BLaER1 treated with 17β-estradiol and CSF1 and Interleukin-3, amounts not matched to agents 10 nM and 100 nM (cell line): Measurements from ENCODE around the gene DUSP7.

Experiments
- H3K27ac ChIP-seq, 11 experiments: shearing (Covaris generic); formaldehyde crosslinking; 2 replicates each; pipeline ENCODE4 v1.8.1; 2022
- H3K27me3 ChIP-seq, 11 experiments: shearing (Covaris generic); formaldehyde crosslinking; 2 replicates each; pipeline ENCODE4 v1.8.1; 2022
- H3K36me3 ChIP-seq, 11 experiments: shearing (Covaris generic); formaldehyde crosslinking; 2 replicates each; pipeline ENCODE4 v1.8.1; 2022
- H3K4me1 ChIP-seq, 10 experiments: shearing (Covaris generic); formaldehyde crosslinking; 2 replicates each; pipeline ENCODE4 v1.8.1; 2022
- H3K4me2 ChIP-seq, 11 experiments: shearing (Covaris generic); formaldehyde crosslinking; 2 replicates each; pipeline ENCODE4 v1.8.1; 2022
- H3K4me3 ChIP-seq, 10 experiments: shearing (Covaris generic); formaldehyde crosslinking; 2 replicates each; pipeline ENCODE4 v1.8.1; 2022
- H3K9ac ChIP-seq, 11 experiments: shearing (Covaris generic); formaldehyde crosslinking; 2 replicates each; pipeline ENCODE4 v1.8.1; 2022
- H3K9me3 ChIP-seq, 11 experiments: shearing (Covaris generic); formaldehyde crosslinking; replicated peaks in 1 of 11; 2 replicates each; pipeline ENCODE4 v1.8.1; 2022
- H4K20me1 ChIP-seq, 11 experiments: shearing (Covaris generic); formaldehyde crosslinking; 2 replicates each; pipeline ENCODE4 v1.8.1; 2022
- Cebpa-rat ChIP-seq, 11 experiments: shearing (Covaris generic); IDR thresholded peaks; 2 replicates each; pipeline ENCODE4 v1.8.1; 2022

The DUSP7 gene

DNA sequence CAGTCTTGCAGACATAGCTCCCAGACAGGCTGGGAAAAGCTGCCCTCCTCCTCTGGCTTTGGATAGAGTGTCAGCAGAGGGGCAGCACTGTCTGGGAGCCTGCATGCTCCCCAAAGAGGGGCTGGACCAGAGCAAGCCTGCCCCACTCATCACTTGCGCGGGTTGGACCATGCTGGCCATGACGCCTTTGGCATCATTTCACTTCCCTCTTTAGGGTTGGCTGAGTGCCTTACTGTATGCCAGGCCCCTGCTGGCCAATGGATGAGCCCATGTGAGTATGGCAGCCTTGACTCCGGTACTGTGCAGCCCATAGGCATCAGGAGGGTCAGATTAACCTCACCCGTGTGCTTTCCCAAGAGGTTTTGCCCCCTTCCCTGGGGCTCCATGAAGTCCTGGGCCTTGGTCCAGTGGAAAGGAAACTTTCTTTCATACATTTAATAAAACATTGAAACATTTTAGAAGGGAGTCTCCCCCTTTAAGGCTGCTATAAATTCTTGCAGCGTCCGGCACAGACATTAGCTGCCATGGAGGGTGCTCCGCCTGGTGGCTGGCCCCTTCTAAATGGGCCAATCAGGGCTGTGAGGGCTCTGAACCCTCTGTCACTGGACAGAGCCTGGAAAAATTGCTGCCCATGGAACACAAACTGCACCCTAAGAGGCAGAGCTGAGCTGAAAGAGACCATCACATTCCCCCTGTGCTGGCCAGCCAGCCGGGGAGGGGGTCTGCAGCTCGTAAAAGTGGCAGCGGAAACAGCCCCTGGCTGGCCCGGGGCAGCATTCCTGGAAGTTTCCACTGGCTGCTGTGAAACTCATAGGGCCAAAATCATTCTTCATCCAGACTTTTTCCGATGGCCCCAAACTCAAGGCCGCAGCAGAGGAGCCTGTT, 20.8 kb upstream of the DUSP7 start:
- no peaks in the 10 kb centered on the region for H3K27me3 ChIP-seq

DNA sequence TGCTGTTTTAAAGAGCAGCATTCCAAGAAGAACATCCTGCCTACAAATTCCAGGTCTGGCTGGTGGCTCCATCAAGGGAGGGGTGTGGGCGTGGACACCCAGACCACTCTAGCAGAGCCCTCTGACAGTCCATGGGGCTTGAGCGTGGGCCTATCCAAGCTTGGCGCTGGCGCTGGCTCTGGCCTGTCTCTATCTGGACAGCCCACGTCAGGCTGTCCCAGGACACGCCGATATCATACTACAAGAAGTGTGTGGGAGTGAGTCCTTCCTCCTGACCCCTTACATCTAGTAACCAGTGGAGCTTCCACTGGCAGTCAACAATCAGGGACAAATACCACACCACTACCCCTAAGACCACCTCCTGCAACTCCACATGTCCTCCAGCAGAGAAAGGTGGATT, 17.1 kb upstream of the DUSP7 start:
- Histone ChIP-seq H3K27ac (no peak overlapping the region), H3K9ac (no peak overlapping the region), H4K20me1 (peaks cover 0 to 38% (median 0%) of the 10 kb centered on the region in 11 experiments; a peak in 4 of 22 replicates), H3K4me2 (peak overlapping the region in 2 of 11 experiments; percentile 8 to 56; a peak in 4 of 22 replicates), H3K27me3 (no peaks in the 10 kb centered on the region), H3K36me3 (peaks cover 0 to 42% (median 25%) of the 10 kb centered on the region in 11 experiments; a peak in 18 of 22 replicates), H3K4me3 (no peak overlapping the region), H3K9me3 (no peaks in the 10 kb centered on the region), H3K4me1 (peaks cover 25 to 46% (median 30%) of the 10 kb centered on the region in 10 experiments)
- TF ChIP-seq Cebpa-rat (IDR thresholded peaks at IDR 0.05): no peak

More for the DNA sequence above, 20.8 kb upstream of the DUSP7 start:
- Histone ChIP-seq H3K36me3 (peaks cover 0 to 74% (median 34%) of the 10 kb centered on the region in 11 experiments; a peak in 18 of 22 replicates), H3K9me3 (no peaks in the 10 kb centered on the region), H4K20me1 (peaks cover 0 to 52% (median 0%) of the 10 kb centered on the region in 11 experiments; a peak in 7 of 22 replicates), H3K9ac (no peak overlapping the region), H3K4me1 (peaks cover 0 to 21% (median 9%) of the 10 kb centered on the region in 10 experiments; a peak in 17 of 20 replicates), H3K4me2 (no peak overlapping the region), H3K27ac (no peak overlapping the region), H3K4me3 (no peak overlapping the region)
- no peak for TF ChIP-seq Cebpa-rat (IDR thresholded peaks at IDR 0.05)

GRCh38 chr3:52072471-52072870, 16.1 kb upstream of the DUSP7 start:
- no peak for TF ChIP-seq Cebpa-rat (IDR thresholded peaks at IDR 0.05)
- H3K27me3 ChIP-seq: no peaks in the 10 kb centered on the region
- no peak overlapping the region for H3K27ac ChIP-seq
- no peak overlapping the region for H3K9ac ChIP-seq
- peaks cover 0 to 42% (median 25%) of the 10 kb centered on the region in 11 experiments; a peak in 18 of 22 replicates for H3K36me3 ChIP-seq
- peak overlapping the region in 6 of 11 experiments; percentile 77 to 88 (median 80); a peak in 6 of 22 replicates for H3K4me2 ChIP-seq
- no peaks in the 10 kb centered on the region for H3K9me3 ChIP-seq
- H4K20me1 ChIP-seq: peaks cover 0 to 31% (median 0%) of the 10 kb centered on the region in 11 experiments; a peak in 4 of 22 replicates
- peaks cover 25 to 48% (median 30%) of the 10 kb centered on the region in 10 experiments for H3K4me1 ChIP-seq
- no peak overlapping the region for H3K4me3 ChIP-seq

DNA sequence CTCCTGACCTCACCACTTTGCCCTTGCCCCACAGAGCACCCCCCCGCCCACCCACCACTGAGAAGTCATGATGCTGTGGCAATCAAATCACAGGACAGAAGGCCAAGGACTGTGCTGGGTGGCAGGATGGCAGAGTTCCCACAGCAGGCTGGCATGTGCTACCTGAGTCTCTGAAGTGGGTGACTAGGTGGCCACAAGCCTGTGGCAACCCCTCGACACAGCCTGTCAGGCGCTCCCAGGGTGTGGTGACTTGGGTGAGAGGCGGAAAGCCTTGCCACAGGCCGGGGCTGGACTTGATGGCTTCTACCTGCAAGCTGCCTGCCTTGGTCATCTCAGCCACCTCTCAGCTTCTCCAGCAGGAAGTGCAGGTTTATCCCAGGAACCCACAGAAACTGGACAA, 15.6 kb upstream of the DUSP7 start:
- H3K27ac ChIP-seq: no peak overlapping the region
- TF ChIP-seq Cebpa-rat (IDR thresholded peaks at IDR 0.05): no peak
- no peaks in the 10 kb centered on the region for H3K9me3 ChIP-seq
- H4K20me1 ChIP-seq: peaks cover 0 to 26% (median 0%) of the 10 kb centered on the region in 11 experiments; a peak in 4 of 22 replicates
- H3K9ac ChIP-seq: no peak overlapping the region
- H3K4me1 ChIP-seq: peaks cover 25 to 48% (median 30%) of the 10 kb centered on the region in 10 experiments
- peaks cover 0 to 37% (median 25%) of the 10 kb centered on the region in 11 experiments; a peak in 18 of 22 replicates for H3K36me3 ChIP-seq
- H3K27me3 ChIP-seq: no peaks in the 10 kb centered on the region
- H3K4me2 ChIP-seq: peak overlapping the region in 10 of 11 experiments; percentile 77 to 90 (median 83); a peak in 21 of 22 replicates
- H3K4me3 ChIP-seq: no peak overlapping the region

- peak overlapping the region in 9 of 11 experiments; percentile 9 to 22 (median 14); a peak in 7 of 22 replicates for H3K9ac ChIP-seq
- no peak for TF ChIP-seq Cebpa-rat (IDR thresholded peaks at IDR 0.05)
- H3K27me3 ChIP-seq: no peaks in the 10 kb centered on the region
Observed at GRCh38 chr3:52070724-52071621, 14.6 kb upstream of the DUSP7 start.

GRCh38 chr3:52069855-52070254, 13.5 kb upstream of the DUSP7 start:
- peak overlapping the region in 1 of 11 experiments; percentile 22; a peak in 1 of 22 replicates for H3K9ac ChIP-seq
- no peak overlapping the region for H3K4me3 ChIP-seq

More at GRCh38 chr3:52070724-52071621, 14.6 kb upstream of the DUSP7 start:
- no peaks in the 10 kb centered on the region for H3K9me3 ChIP-seq
- H3K4me2 ChIP-seq: peak overlapping the region; percentile 77 to 90 (median 82)
- peaks cover 25 to 50% (median 30%) of the 10 kb centered on the region in 10 experiments for H3K4me1 ChIP-seq
- H3K36me3 ChIP-seq: peaks cover 0 to 27% (median 24%) of the 10 kb centered on the region in 11 experiments; a peak in 18 of 22 replicates
- peak overlapping the region in 10 of 11 experiments; percentile 22 to 69 (median 52); a peak in 17 of 22 replicates for H3K27ac ChIP-seq
- peak overlapping the region in 1 of 10 experiments; percentile 25; a peak in 1 of 20 replicates for H3K4me3 ChIP-seq
- peaks cover 0 to 19% (median 0%) of the 10 kb centered on the region in 11 experiments; a peak in 3 of 22 replicates for H4K20me1 ChIP-seq

GRCh38 chr3:52069135-52069534, 12.8 kb upstream of the DUSP7 start:
- H3K4me2 ChIP-seq: 0 out of 22 replicates have a peak overlapping the region, but pooled peaks of 1 of the 11 experiments have one; percentile 81
- no peaks in the 10 kb centered on the region for H3K27me3 ChIP-seq
- no peak overlapping the region for H3K27ac ChIP-seq
- H3K9ac ChIP-seq: no peak overlapping the region
- TF ChIP-seq Cebpa-rat (IDR thresholded peaks at IDR 0.05): no peak
- peaks cover 25 to 62% (median 37%) of the 10 kb centered on the region in 10 experiments for H3K4me1 ChIP-seq
- peaks cover 0 to 19% (median 0%) of the 10 kb centered on the region in 11 experiments; a peak in 3 of 22 replicates for H4K20me1 ChIP-seq
- H3K4me3 ChIP-seq: no peak overlapping the region
- peaks cover 0 to 9% (median 6%) of the 10 kb centered on the region in 11 experiments; a peak in 15 of 22 replicates for H3K36me3 ChIP-seq
- H3K9me3 ChIP-seq: no peaks in the 10 kb centered on the region

More at GRCh38 chr3:52069855-52070254, 13.5 kb upstream of the DUSP7 start:
- no peaks in the 10 kb centered on the region for H3K27me3 ChIP-seq
- peaks cover 0 to 16% (median 13%) of the 10 kb centered on the region in 11 experiments; a peak in 17 of 22 replicates for H3K36me3 ChIP-seq
- H3K27ac ChIP-seq: peak overlapping the region in 1 of 11 experiments; percentile 69; a peak in 1 of 22 replicates
- H3K4me2 ChIP-seq: peak overlapping the region; percentile 77 to 90 (median 82); a peak in 18 of 22 replicates
- H3K9me3 ChIP-seq: no peaks in the 10 kb centered on the region
- no peak for TF ChIP-seq Cebpa-rat (IDR thresholded peaks at IDR 0.05)
- H4K20me1 ChIP-seq: peaks cover 0 to 19% (median 0%) of the 10 kb centered on the region in 11 experiments; a peak in 3 of 22 replicates
- H3K4me1 ChIP-seq: peaks cover 25 to 61% (median 37%) of the 10 kb centered on the region in 10 experiments

DNA sequence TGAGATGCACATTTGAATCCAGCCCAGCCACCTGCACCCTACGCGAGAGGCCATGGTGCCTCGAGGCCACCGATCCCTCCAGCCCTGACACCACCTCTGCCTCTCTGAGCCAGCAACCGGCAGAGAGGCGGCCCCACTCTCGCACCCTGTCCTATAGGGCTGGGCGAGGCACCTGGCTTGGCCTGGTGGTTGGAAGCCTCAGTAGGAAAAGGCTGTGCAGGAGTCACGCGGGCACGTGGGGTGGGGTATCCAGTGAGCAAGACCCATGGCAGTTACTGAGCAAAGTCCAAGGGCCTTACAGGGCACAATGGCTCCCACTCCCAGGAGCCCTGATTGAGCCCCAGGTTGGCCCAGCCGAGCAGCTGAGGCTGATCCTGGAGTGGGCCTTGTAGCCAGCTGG, 12.4 kb upstream of the DUSP7 start:
- Histone ChIP-seq H3K4me1 (peaks cover 25 to 60% (median 37%) of the 10 kb centered on the region in 10 experiments), H3K36me3 (peaks cover 0 to 4% (median 2%) of the 10 kb centered on the region in 11 experiments; a peak in 8 of 22 replicates), H4K20me1 (peaks cover 0 to 19% (median 0%) of the 10 kb centered on the region in 11 experiments; a peak in 3 of 22 replicates), H3K27ac (no peak overlapping the region), H3K4me2 (no peak overlapping the region), H3K9ac (no peak overlapping the region), H3K4me3 (no peak overlapping the region), H3K27me3 (no peaks in the 10 kb centered on the region), H3K9me3 (no peaks in the 10 kb centered on the region)
- no peak for TF ChIP-seq Cebpa-rat (IDR thresholded peaks at IDR 0.05)
